Measurements from ENCODE around the gene SCN5A.

The SCN5A gene

GRCh38 chr3:38538773-38539353, 110.6 kb downstream of the SCN5A start:
- no peak overlapping the region for H3K4me3 ChIP-seq (ENCODE audit: low read depth, low read length)
- no peak for DNase-seq (ENCODE audit: low read depth)
- TF ChIP-seq, protein P1, sequence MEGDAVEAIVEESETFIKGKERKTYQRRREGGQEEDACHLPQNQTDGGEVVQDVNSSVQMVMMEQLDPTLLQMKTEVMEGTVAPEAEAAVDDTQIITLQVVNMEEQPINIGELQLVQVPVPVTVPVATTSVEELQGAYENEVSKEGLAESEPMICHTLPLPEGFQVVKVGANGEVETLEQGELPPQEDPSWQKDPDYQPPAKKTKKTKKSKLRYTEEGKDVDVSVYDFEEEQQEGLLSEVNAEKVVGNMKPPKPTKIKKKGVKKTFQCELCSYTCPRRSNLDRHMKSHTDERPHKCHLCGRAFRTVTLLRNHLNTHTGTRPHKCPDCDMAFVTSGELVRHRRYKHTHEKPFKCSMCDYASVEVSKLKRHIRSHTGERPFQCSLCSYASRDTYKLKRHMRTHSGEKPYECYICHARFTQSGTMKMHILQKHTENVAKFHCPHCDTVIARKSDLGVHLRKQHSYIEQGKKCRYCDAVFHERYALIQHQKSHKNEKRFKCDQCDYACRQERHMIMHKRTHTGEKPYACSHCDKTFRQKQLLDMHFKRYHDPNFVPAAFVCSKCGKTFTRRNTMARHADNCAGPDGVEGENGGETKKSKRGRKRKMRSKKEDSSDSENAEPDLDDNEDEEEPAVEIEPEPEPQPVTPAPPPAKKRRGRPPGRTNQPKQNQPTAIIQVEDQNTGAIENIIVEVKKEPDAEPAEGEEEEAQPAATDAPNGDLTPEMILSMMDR (IDR thresholded peaks at IDR 0.05; ENCODE audit: low read depth, low read length, missing control alignments), result no peak

DNA sequence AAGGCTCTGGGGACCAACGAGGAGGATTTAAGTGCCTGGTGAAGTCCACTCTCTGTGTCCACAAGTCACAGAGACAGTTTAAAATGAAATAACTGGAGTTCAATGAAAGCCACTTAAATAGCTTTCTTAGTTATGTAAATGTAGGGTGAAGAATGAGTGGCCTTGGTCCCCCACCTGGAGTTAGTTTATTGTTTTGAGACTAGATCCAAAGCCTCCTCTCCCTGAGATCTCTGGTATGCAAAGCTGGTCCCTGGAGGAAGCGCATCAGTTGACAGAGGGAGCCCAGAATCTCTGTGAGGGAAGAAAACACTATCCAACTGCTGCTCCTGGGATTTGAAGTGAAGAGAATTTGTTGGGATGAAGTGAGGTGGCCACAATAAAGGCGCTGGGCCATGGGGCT, 112.8 kb downstream of the SCN5A start:
- DNase-seq (ENCODE audit: low read depth), result no peak
- TF ChIP-seq, protein P1 (IDR thresholded peaks at IDR 0.05; ENCODE audit: low read depth, low read length, missing control alignments), result no peak
- no peak overlapping the region for H3K4me3 ChIP-seq (ENCODE audit: low read depth, low read length)

DNA sequence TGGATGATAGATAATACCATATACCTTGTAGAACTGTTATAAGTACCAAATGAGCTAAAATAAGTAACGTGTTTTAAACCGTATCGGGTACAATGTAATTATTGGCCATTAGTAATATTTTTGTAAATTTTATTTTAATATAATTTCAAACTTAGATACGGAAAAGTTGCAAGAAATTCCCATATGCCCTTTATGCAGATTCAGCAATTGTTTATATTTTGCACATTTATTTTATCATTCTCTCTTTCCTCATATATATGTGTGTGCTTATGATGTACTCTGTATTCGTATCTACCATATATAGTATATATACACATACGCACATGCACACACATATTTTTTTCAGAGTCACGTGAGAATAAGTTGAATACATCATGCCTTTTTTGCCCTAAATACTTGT, 114.9 kb downstream of the SCN5A start:
- TF ChIP-seq, protein P1 (IDR thresholded peaks at IDR 0.05; ENCODE audit: low read depth, low read length, missing control alignments), result no peak
- no peak overlapping the region for H3K4me3 ChIP-seq (ENCODE audit: low read depth, low read length)
- no peak for DNase-seq (ENCODE audit: low read depth)

- DNase-seq (ENCODE audit: low read depth), result no peak
- H3K4me3 ChIP-seq (ENCODE audit: low read depth, low read length), result no peak overlapping the region
- TF ChIP-seq, protein P1 (IDR thresholded peaks at IDR 0.05; ENCODE audit: low read depth, low read length, missing control alignments), result no peak
Observed at GRCh38 chr3:38534180-38534579, 115.3 kb downstream of the SCN5A start.

DNA sequence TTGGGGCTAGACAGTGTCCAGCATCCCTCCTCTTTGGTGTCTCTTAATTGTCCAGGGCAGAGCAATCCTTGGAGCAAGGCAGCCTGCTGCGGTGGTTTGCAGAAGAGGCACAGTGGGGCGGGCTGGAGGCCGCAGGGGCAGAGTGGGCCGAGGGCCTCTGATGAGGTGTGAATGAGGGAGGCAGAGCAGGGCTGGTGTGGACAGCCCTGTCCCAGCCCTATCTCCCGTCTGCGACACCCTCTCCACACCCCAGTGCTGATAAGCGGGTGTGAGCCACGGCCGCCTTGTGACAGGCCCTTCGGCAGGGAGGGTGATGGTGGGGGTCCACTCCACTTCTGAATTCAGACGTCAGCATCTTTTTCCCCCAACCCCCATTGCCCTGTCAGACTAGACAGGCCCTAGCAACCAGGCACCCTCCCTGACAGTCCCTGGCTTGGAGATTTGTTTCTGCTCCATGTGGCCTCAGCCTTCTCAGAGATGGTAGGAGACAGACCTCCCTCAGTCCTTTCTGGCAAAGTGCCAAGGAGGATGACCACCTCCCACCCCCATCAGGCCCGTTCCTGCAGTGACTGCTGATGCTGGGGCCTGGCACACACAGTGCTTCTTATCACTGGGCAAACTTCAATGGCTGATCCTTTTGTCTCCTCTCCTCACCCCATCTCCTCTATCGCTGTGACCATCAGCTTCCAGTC, 116.1 kb downstream of the SCN5A start:
- H3K4me3 ChIP-seq (ENCODE audit: low read depth, low read length), result no peak overlapping the region
- DNase-seq (ENCODE audit: low read depth), result no peak
- TF ChIP-seq, protein P1 (IDR thresholded peaks at IDR 0.05; ENCODE audit: low read depth, low read length, missing control alignments), result no peak

GRCh38 chr3:38532529-38532928, 117.0 kb downstream of the SCN5A start:
- DNase-seq (ENCODE audit: low read depth), result no peak
- H3K4me3 ChIP-seq (ENCODE audit: low read depth, low read length), result no peak overlapping the region
- TF ChIP-seq, protein P1 (IDR thresholded peaks at IDR 0.05; ENCODE audit: low read depth, low read length, missing control alignments), result no peak

DNA sequence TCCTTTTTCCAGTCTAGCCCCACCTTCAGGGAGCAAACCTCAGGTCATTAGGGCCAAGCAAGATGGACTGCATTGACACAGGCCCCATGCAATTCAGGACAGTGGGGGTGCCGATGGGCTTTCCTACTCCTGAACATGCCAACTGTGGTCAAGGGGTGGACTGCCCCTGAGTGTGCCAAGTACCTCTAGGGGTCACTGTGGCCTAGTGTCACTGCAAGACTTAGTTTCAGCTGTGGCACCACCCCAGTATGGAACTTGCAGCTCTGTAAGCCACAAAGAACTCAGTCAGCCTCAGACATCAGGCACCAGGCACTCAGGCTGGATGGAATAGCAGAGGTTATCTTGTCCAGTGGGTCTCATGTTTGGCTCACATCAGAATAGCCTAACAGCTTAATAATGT, 121.0 kb downstream of the SCN5A start:
- DNase-seq (ENCODE audit: low read depth), result no peak
- H3K4me3 ChIP-seq (ENCODE audit: low read depth, low read length), result no peak overlapping the region
- TF ChIP-seq, protein P1 (IDR thresholded peaks at IDR 0.05; ENCODE audit: low read depth, low read length, missing control alignments), result no peak
